ENCODE data around the gene ATXN7. TPM values are rescaled to one million over a fixed set of nuclear protein-coding genes. Genes with fewer than 3 reads are reported as not detected.

Gene ATXN7
- total and polyA plus RNA-seq, 2 of the 13 experiments (the other 11 are each of a cell fraction or from before 2014, with no cell fraction given) = 13.8 to 20.0 TPM

GRCh38 chr3:63967675-63968611 is 104.3 kb downstream of the ATXN7 start (continued):
- peak; percentile 53; the same call in 1 of the 2 replicates for TF ChIP-seq RFXAP (CRISPR knock-in tag; IDR thresholded peaks at IDR 0.05; ENCODE audit: borderline replicate concordance)
- no peak; the same call in 1 of the 2 replicates for TF ChIP-seq ZBTB43 (CRISPR knock-in tag; conservative IDR thresholded peaks at IDR 0.05)
- TF ChIP-seq ELF3 (CRISPR knock-in tag; IDR thresholded peaks at IDR 0.05) = no peak
- TF ChIP-seq MYPOP (CRISPR knock-in tag; IDR thresholded peaks at IDR 0.05) = no peak
- TF ChIP-seq ZNF646 (CRISPR knock-in tag; IDR thresholded peaks at IDR 0.05) = no peak
- TF ChIP-seq ZNF225 (CRISPR knock-in tag; IDR thresholded peaks at IDR 0.05) = no peak
- no peak for TF ChIP-seq SIN3A (IDR thresholded peaks at IDR 0.05; ENCODE audit: borderline replicate concordance, low read depth, low read length)
- TF ChIP-seq ZNF207 (IDR thresholded peaks at IDR 0.05; ENCODE audit: borderline replicate concordance) = no peak
- no peak for TF ChIP-seq CBFB (CRISPR knock-in tag; IDR thresholded peaks at IDR 0.05)
- no peak for TF ChIP-seq NCOA5 (CRISPR knock-in tag; IDR thresholded peaks at IDR 0.05)
- 0 out of 2 replicates have a peak, but pooled peaks have one; percentile 15 for TF ChIP-seq SMC3 (IDR thresholded peaks at IDR 0.05; ENCODE audit: low read length)
- TF ChIP-seq HOXD1 (CRISPR knock-in tag; IDR thresholded peaks at IDR 0.05) = no peak
- no peak for TF ChIP-seq BRCA1 (CRISPR knock-in tag; IDR thresholded peaks at IDR 0.05)
- TF ChIP-seq ZNF30 (CRISPR knock-in tag; IDR thresholded peaks at IDR 0.05) = no peak
- no peak for TF ChIP-seq MEIS1 (CRISPR knock-in tag; IDR thresholded peaks at IDR 0.05; ENCODE audit: borderline replicate concordance)
- no peak for TF ChIP-seq JUNB (CRISPR knock-in tag; IDR thresholded peaks at IDR 0.05; ENCODE audit: borderline replicate concordance)
- TF ChIP-seq ZNF101 (CRISPR knock-in tag; IDR thresholded peaks at IDR 0.05; ENCODE audit: borderline replicate concordance, low read depth) = no peak
- no peak for TF ChIP-seq U2AF1 (optimal IDR thresholded peaks at IDR 0.05; ENCODE audit: low read depth, low read length)
- TF ChIP-seq MTF1 (CRISPR knock-in tag; IDR thresholded peaks at IDR 0.05) = no peak
- TF ChIP-seq GLMP (CRISPR knock-in tag; IDR thresholded peaks at IDR 0.05; ENCODE audit: borderline replicate concordance) = no peak

Measured in HepG2 (cell line).